AG04450 (cell line): ENCODE results near the gene ABAT. TPM values are rescaled to one million over a fixed set of nuclear protein-coding genes. Genes with fewer than 3 reads are reported as not detected.

Source experiments
- CTCF ChIA-PET: fragments of 300-600, 350-600 bp; formaldehyde crosslinking; extraction: SDS; loops from one replicate; lab custom pipeline; 2022; ENCODE audit warnings: antibody characterized with exemption, inconsistent platforms; lab: Charles Lee
- POLR2A ChIA-PET: fragments of 350-600 bp; formaldehyde crosslinking; extraction: SDS; loops from one replicate; lab custom pipeline; 2021; ENCODE audit warnings: antibody characterized with exemption, inconsistent platforms; lab: Yijun Ruan, JAX
- DNase-seq: peaks from one replicate; pipeline ENCODE4 v3.0.0-alpha.2; 2011; ENCODE audit warnings: low read depth, low spot score
- H3K27ac ChIP-seq: one replicate; pipeline ENCODE4 v1.5.1; 2012; ENCODE audit warnings: low read depth, low read length, control low read depth
- H3K27me3 ChIP-seq: one replicate; pipeline ENCODE4 v1.6.0; 2012; ENCODE audit warnings: low read length; ENCODE audit not compliant: control insufficient read depth, insufficient read depth
- H3K4me3 ChIP-seq: 2 replicates; pipeline ENCODE4 v1.5.1; 2011; ENCODE audit warnings: mild to moderate bottlenecking, low read depth, low read length, control low read depth
- H3K9me3 ChIP-seq: 2 replicates; pipeline ENCODE4 v1.5.1; 2012; ENCODE audit warnings: low read length; ENCODE audit not compliant: control insufficient read depth, insufficient read depth
- CTCF ChIP-seq: IDR thresholded peaks from 2 replicates; pipeline ENCODE4 v1.5.1; 2011; ENCODE audit warnings: low read depth, low read length, control low read depth, inconsistent platforms
- polyA plus RNA-seq: library from polyadenylated mRNA; depleted of rRNA; stranded (reverse); fragments of >200 nt; gene quantifications from 2 replicates; pipeline ENCODE4 v1.2.3, GENCODE V29; 2011

ABAT gene
- polyA plus RNA-seq, 1 experiment: 6.6 TPM

- ChIA-PET CTCF (interaction anchor here (0.7 kb wide), 1 partner anchor 192 kb away, joined by 7 read pairs; no protein-coding TSS in a partner anchor), POLR2A (no interaction called here)
- no peak overlapping the region for H3K27ac ChIP-seq
- H3K27me3 ChIP-seq: no peaks in the 10 kb centered on the region
- no peaks in the 10 kb centered on the region for H3K9me3 ChIP-seq
- no peak for DNase-seq
- no peak for TF ChIP-seq CTCF
- no peak overlapping the region for H3K4me3 ChIP-seq
These were observed 129.9 kb downstream of the ABAT start for GRCh38 chr16:8804313-8804712.

- no peak for TF ChIP-seq CTCF
- no peaks in the 10 kb centered on the region for H3K9me3 ChIP-seq
- no peak overlapping the region for H3K4me3 ChIP-seq
- DNase-seq: no peak
- no peaks in the 10 kb centered on the region for H3K27me3 ChIP-seq
- ChIA-PET CTCF (interaction anchor here (1.0 kb wide), 1 partner anchor 202 kb away, joined by 3 read pairs; no protein-coding TSS in a partner anchor), POLR2A (no interaction called here)
- H3K27ac ChIP-seq: no peak overlapping the region
These were observed 132.0 kb downstream of the ABAT start for GRCh38 chr16:8806272-8806983.

- no peak for TF ChIP-seq CTCF
- H3K4me3 ChIP-seq: no peak overlapping the region
- POLR2A ChIA-PET: no interaction called here
- no peaks in the 10 kb centered on the region for H3K9me3 ChIP-seq
- no peak overlapping the region for H3K27ac ChIP-seq
- DNase-seq: no peak
- CTCF ChIA-PET: interaction anchor here (1.0 kb wide), 1 partner anchor 201 kb away, joined by 3 read pairs; no protein-coding TSS in a partner anchor
- H3K27me3 ChIP-seq: no peaks in the 10 kb centered on the region
These were observed 132.8 kb downstream of the ABAT start for GRCh38 chr16:8807189-8807588.

GRCh38 chr16:8808009-8808408 is 133.6 kb downstream of the ABAT start:
- POLR2A ChIA-PET: interaction anchor here (0.8 kb wide), 1 partner anchor 10 kb away, joined by 13 read pairs; the partner anchor contains the start of genes PMM2 and TMEM186
- no peaks in the 10 kb centered on the region for H3K27me3 ChIP-seq
- CTCF ChIA-PET: interaction anchor here (0.6 kb wide), 1 partner anchor 9 kb away, joined by 3 read pairs; no protein-coding TSS in a partner anchor
- DNase-seq: no peak
- H3K9me3 ChIP-seq: no peaks in the 10 kb centered on the region
- TF ChIP-seq CTCF: no peak
- no peak overlapping the region for H3K4me3 ChIP-seq
- H3K27ac ChIP-seq: no peak overlapping the region
